CD4-positive, alpha-beta T cell treated with Interleukin-6 for 4 hours (primary cell): Measurements from ENCODE around the gene MRPL38.
"Not testable (repeated sequence)": the region's sequence is repeated elsewhere in the genome, so short reads cannot be mapped to it uniquely, and the experiment has no call there.

ENCODE experiments used
- DNase-seq: peaks from one replicate; pipeline ENCODE4 v3.0.0-alpha.2; 2020; ENCODE audit warnings: mixed read lengths

The MRPL38 gene

DNA sequence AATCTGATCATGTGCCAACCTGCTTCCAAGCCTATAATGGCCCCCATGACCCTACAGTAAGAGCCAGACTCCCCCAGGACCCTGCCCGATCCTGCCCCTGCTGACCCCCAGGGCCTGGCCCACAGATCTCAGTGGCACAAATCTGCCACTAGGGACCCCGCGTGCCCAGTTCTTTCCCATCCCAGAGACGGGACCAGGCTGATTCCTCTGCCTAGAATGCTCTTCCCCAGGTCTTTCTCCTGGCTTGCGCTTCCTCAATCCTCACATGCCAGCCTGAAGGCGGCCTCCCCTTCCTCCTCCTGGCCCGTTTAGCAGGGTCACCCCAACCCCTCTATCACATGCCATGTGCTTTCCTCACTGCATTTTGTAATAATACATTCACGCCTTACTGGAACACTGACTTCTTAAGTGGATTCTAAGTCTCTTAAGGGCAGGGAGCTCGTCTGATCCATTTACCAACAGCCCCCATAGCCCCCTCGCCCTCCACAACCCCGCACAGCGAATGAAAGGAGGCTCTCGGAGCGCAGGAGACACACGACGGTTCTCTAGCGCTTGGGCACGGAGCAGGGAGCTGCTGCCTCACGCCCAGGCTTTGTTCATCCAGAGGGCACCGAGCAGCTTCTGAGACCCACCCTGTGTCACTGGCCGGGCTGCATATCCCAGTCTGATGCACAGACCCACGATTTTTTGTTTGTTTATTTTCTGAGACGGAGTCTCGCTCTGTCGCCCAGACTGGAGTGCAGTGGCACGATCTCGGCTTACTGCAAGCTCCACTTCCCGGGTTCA is 9.1 kb downstream of the MRPL38 start:
- no peak for DNase-seq

DNA sequence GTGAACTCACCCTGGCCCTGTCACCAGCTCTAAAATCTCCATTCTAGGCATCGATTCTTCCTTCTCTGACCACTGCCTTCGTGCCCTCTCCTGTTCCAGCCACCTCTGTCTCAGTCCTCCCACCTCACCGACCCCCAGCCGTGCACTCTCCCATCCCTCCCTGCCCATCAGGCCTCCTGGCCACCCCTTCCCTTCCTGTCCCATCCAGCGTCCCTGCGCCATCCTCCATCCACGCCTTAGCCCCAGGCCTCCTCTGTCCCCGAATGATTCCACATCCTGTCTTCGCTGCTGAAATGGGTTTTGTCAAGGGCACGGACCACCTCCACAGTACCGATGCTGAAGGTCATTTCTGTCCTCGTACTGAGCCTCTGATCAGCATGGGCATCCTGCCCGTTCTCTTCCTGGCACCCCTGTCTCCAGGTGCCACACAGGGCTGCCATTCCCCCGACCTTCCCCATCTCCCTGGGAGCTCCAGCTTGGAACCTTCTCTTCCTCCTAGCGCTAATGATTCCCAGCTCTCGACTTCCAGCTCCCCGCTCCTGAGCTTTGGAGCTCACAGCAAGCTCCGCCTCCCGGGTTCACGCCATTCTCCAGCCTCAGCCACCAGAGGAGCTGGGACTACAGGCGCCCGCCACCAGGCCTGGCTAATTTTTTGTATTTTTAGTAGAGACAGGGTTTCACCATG is 10.5 kb downstream of the MRPL38 start:
- DNase-seq: no peak

DNA sequence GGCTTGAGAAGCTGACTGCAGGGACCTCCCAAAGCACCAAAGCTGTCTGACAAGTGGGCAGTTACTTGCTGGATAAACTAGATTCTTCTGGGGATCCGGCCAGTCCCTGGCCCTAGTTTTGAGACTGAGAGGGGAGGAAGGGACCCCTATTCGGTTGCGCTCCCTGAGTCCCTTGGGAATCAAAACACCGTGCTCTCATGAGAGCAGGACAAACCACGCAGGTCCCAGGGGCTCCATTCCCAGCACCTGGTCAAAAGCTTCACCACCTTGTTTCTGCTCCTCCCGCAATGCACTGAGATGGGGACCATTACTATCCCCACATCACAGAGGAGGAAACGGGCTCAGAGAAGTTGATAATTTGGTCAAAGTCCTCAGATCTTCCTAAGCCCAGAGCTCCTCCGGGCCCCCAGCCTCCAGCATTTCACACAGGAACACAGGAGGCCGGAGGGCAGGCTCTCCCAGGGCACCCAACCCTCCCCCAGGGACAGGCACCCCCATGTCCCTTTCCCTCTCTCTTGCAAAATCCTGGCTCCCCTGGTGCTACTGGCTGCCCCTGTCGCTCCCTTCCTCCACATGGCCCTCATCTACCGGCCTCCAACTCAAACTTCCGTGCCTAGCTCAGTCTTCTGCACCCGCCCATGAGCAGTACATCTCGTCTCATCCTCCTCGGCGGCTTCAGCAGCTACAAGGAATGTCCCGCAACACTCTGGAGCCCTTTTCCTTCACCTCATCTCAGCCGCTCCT is 11.2 kb downstream of the MRPL38 start:
- DNase-seq: no peak

DNA sequence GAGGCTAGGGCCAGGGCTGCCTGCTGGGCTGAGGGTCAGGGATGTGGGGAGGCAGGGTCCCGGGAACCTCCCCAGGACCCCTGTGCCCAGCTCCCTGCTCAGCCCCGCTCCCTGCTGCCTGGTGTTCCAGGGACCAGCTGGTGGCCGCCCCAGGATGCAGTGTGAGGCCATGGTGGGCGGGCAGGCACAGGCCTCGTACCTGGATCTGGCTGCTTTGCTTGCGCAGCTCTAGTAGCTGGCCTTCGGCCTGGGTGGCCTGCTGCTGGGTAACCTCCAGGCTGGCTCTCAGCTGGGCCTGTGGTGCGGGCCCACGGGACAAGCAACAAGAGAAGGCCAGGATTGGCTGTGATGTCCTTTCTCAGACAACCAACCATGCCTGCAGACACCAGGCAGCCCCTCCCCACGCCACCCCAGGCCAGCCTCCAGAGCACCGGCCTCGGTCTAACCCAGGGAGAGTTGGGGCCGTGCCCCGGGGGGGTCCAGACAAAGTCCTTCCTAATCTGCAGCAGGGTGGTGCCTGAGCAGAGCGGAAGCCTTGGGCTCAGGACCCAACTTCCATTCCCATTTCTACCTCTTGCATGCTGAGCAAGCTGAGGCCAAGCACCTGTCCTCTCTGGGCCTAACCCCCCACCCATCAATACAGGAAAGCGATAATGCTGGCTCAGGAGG is 12.0 kb downstream of the MRPL38 start:
- no peak for DNase-seq

DNA sequence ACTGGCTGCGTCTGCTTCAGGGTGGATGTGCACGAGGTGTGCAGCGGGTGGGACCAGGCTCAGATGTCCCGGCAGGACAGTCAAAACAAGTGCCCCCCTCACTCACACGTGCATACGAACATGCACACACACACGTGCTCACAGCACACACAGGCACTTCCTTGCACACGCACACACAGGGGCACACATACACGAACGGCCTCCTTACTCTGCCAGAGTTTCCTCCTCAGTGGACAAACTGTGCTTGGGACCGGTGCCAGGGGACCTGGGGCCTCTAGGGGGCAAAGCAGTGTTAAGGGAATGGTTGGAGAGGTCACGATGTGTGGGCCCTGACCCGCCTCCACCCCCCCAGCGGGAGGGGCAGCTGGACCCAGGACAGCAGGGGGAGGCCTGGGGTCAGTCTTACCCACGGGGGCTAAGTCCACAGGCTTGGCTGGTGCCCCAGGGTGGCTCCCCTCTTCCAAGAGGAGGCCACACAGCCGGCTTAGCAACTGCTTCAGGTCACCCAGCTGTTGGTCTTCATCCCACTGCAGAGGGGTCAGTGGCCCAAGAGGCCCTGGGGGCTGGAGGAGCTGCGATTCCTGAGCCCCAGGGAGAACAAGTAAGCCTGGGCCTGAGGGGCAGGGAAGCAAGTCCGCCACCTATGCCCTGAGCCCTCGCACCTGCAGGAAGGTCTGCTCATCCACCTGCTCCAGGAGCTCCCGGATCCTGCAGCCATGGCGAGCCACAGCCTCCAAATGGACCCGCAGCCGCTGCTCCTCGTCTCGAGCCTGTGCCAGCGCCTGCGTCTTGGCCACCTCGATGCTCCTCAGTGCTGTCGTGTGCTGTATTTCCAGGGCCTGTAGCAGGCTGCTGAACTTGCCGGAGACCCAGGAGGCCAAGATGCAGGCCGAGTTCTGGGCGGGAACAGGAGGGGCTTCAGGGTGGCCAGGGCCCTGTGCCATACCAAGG is 12.8 kb downstream of the MRPL38 start:
- DNase-seq: no peak

DNA sequence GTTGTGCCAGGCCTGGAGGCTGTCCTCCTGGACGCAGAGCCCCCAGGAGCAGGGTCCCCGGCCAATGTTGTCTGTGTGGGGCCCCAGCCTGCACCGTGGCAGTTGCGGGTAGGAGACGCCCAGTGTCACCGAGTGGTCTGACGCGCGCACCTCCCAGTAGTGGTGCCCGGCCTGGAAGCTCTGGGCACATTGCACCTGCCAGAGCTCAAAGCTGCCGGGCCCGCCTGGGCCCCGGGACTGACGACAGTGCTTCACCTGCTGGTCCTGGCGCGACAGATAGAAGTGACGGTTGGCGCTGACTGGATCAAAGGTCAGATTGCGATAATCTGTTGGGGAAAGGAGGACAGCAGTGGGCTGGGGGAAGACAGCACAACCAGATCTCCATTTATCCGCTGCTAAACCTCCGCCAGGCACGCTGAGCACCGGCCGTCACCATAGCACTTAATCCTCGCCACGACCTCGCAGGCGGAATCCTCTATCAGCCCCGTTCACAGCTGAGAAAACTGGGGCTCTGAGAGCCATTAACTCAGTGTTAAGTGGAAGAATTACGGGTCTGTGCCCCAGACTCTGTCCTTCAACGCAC is 13.6 kb downstream of the MRPL38 start:
- no peak for DNase-seq

DNA sequence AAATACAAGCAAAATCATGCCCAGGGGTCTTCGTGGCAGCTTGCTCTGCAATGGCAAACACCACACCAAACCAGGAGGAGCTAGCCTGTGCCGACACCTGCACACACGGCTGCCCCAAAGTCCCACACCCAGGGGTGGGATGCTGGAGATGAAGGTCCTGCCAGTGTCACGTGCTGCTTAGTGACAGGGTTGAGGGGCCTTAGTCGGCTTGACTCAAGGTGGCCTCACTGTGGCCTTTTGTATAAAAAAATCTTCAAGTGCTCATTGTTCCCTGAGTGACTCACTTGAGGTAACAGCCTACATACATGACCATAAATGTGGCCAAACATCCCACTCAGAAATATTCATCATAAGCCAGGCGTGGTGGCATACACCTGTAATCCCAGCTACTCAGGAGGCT is 15.2 kb downstream of the MRPL38 start:
- DNase-seq: no peak

DNA sequence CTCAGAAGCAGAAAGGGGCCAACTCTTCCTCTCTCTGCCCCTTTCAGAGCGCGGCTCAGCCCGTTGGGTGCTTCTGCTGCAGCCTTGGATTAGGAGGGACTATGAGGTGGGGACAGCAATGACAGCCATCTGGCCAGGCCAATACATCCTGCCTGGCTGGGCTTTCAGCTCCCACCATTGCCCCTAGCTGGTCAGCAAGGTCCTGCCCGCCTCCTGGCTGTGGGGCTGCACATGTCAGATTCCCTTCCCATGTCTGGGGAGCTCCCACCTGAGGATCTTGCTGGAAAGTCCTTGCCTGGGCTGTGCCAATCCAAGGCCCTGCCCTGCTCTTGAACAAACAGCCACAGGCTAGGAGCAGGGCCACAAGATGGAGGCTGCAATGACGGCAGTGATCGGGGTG is 16.2 kb downstream of the MRPL38 start:
- DNase-seq: no peak

DNA sequence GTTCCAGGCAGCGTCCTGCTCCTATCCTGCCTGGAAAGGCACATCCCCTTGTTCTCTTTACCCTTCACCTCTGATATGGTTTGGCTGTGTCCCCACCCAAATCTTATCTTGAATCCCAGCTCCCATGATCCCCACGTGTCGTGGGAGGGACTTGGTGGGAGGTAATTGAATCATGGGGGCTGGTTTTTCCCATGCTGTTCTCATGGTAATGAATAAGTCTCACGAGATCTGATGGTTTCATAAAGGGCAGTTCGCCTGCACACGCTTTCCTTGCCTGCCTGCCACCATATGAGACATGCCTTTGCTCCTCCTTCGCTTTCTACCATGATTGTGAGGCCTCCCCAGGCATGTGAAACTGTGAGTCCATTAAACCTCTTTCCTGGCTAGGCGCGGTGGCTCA is 18.8 kb downstream of the MRPL38 start:
- DNase-seq: not testable (repeated sequence)

DNA sequence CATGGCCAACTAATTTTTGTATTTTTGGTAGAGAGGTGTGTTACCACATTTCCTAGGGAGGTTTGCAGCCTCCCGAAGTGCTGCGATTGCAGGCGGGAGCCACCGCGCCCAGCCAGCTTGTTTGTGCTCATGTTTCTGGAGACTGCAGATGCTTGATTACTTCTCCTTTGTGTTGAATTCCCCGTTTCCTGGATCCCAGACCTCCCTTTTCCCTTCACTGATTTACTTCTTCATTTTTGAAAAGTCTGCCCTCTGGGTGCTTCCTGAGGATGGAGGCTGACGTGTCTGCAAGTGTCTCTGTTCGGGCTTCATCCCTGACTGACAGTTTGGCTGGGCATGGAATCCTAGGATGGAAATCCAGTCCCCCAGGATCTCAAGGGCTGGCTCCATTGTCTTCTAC is 19.3 kb downstream of the MRPL38 start:
- no peak for DNase-seq

DNA sequence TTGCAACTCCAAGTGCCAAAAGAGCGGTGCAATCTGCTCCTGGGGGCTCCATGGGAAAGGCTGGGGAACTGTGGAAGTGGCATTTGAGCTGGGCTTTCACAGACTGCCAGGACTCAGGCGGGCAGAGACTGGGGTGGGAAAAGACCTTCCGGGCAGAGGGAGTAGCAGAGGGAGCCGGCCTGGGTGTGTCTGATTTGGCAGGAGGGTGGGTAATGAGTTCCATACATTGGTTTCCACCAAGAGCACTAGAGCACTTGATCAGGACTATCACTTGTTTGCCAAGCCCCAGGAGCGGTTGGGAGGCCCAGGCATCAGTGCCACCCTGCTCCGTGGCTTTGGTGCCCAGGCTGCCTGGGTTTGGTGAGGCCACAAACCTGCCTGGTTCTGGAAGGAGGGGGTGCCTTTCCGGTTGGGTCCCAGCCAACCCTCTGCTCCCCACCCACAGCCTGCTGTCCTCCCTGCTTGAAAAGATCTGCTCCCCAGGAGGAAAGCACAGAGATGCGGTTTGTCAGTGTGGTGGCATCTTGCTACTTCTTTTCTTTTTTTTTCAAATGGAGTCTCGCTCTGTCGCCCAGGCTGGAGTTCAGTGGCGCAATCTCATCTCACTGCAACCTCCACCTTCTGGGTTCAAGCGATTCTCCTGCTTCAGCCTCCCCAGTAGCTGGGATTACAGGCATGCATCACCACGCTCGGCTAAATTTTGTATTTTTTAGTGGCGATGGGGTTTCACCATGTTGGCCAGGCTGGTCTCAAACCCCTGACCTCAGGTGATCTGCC is 22.8 kb downstream of the MRPL38 start:
- DNase-seq: no peak

DNA sequence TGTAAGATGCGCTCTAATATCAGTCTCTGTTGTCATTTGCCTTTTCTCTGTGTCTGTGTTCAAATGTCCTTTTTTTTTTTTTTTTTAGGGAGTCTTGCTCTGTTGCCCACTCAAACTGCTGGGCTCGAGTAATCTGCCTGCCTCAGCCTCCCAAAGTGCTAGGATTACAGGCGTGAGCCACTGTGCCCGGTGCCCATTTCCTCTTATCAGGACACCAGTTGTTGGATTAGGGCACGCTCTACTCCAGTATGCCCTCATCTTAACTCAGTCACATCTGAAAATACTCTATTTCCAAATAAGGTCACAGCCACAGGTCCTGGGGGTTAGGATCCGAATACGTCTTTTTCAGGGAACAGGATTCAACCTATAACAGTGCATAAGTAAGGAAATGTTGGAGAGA is 24.4 kb downstream of the MRPL38 start:
- DNase-seq: no peak

DNA sequence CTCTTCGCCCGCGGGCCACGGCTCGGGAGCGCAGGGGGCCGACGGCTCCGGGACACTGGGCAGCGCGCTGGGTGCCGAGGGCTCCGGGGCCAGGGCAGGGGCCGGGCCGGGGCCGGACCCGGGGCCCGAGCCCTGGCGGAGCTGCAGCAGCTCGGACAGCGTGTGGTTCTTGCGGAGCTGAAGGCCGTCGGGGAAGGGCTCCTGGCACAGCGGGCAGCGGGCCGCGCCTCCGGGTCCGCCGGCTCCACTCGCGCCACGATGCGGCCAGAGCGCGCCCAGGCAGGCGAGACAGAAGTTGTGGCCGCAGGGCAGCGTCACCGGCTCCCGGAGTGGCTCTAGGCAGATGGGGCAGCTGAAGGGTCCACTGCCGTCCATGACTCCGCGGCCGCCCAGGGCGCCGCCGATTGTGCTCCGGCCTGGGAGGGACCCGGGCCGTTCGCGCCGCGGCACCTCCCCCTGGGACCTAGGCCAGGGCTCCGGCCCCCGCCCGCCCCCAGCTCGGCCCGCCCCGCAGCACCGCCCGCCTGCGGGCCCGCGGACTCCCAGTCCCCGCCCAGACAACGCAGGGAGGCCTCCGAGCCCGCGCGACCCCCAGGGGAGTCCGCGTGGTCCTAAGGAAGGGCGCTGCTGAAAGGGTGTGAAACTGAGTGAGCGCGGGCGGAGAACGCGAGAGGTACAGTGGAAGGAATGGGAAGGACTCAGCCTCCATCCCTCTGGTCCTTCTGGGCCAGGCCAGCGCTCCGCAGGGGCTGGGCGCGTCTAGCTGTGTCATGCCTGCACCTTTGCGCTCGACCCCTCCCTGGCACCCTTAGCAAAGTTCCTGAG is 26.3 kb downstream of the MRPL38 start, which contains the start of gene TRIM47:
Gene TRIM47, minus strand, starts transcription at position 408 of the 825 bp plus-strand sequence. Its CDS starts 33 bp downstream, at position 375.
- no peak for DNase-seq

DNA sequence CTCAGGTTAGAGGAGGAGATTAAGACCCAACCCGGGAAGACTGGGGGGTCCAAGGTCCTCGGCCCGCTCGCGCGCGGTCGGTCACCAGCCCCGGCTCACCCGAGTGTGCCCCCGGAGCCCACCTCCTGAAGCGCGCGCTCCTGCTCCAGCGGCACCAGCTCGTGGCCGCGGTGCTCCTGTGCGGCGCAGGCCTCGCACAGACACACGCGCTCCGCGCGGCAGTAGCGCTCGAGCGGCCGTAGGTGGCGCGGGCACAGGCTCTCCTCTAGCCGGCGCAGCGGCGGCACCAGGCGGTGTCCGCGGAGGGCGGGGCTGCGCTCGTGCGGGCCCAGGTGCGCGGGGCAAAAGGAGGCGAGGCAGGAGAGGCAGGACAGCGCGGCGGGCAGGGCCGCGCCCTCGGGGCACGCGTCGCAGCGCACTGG is 26.9 kb downstream of the MRPL38 start:
- DNase-seq: peak; percentile 80

DNA sequence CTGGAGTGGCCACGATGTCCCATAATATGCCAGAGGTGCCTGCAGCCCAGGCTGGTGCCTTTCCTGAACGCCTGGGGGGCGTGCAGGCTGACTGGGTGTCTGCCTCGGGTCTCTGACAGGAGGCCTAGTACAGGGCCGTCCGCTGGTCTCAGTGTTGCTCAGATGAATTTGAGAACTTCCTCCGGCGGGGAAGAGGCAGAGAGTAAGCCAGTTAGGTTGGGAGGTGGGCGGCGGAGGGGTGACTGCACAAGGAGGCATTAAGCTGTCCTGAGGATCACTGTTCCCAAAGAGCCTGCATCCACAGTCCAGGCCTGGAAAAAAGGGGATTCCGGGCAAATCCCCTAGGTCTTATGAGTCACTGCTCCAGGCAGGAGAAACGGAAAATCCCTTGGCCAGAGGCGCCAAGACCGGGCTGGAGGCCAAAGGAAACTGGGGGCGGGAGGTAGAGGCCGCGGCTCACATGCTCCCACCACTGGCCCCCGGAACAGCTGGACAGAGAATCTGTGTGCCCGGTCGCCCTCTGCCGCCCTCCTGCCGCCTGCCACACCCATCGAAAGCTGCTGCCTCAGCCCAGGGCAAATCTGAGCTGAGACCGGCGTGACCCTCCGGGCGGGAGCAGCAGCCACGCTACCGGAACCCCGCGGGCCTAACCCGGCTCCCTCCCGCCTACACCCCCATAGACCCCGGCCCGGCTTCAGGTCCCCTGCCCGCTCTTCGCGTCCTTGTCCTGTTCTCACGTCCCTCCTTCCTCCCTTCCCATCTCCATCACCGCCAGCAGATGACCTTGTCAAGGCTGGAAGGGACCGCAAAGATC is 27.5 kb downstream of the MRPL38 start:
- peak; percentile 50 for DNase-seq

DNA sequence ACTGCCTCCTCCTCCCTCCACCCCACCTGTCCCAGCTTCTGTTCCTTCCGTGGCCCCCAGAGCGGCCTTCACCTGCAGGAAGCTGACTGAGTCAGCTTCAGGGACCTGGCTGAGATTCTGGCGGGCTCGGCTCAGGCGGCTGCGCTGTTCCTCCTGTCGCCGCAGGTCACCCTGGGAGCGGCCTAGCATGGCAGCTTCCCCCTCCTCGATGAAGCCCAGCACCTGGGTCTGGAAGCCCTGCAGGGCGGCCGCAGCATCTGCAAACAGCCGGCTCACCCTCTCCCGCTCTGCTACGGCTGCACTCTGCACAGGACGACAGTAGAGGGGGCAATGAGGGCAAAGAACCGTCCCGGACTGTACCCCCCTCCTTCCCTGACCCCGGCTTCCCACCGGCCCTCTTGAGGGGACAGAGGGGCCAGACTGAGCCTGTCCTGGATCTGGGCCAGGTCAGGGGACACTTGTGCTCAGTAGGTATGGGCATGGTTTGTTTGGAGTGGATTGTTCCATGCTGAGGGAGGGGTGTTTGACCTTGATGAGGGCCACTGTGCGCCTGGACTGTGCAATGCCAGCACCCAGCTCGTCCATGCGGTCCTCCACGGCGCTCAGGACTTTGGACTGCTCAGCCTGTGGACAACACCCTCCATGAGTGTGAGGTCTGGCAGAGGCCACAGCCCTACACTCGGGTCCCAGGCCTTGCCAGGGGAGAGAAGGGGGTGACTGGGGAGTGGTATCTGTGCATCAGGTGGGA is 28.3 kb downstream of the MRPL38 start:
- DNase-seq: peak; percentile 93

DNA sequence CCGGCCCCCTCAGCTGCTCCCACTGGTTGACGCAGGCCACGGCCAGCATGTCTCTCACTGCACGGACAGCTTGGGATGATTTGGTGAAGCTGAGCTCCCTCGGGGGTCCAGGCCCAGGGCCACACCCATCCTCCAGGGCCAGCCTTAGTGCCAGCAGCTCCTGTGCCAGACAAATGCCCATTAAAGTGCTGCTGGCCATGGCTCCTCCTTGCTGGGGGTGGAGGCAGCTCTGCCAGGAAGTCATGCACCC is 28.8 kb downstream of the MRPL38 start:
- DNase-seq: no peak

DNA sequence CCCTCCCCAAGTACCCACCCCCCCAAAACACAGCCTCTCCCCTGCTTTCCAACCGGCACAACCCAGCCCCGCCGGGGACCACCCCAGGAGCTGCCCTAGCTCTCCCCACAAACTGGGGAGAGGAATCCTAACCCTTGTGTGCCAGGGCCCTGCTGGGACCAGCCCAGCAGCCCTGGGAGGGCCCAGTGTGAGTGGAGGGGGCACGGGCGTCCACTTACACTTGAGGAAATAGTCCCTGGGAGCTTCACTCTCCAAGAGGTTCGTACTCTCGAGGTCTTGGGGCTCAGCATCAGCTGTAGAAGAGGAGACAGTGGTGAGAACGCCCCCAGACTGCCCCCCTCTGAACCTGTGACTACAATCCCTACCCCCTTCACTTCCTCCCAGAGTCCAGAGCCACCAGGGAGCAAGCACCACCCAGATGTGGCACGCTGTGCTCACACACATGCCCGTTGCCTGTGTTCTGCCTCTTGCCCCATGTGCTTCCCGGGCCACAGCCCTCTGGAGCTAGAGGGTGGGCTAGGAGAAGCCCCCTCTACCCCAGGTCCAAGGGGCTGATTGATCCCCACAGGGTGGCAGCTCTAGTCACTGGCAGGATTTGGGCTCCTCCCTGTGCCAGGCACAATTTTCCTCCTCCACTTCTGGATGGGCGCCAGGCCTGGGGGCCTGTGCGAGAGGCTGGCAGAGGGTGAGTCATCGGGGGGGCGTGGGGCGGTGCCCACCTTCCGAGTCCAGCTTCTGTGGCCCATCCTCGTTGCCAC is 29.3 kb downstream of the MRPL38 start:
- DNase-seq: no peak
